NCI-H1436 (cell line): Measurements from ENCODE around the gene PIK3CD.
A peak's percentile ranks its signal among the peaks of the same experiment; 100 is the strongest.
"Not testable (repeated sequence)": the region's sequence is repeated elsewhere in the genome, so short reads cannot be mapped to it uniquely, and the experiment has no call there.

ENCODE experiments used
- DNase-seq: peaks from one replicate; lab custom pipeline; 2025; lab: John Stamatoyannopoulos, UW

The PIK3CD gene

GRCh38 chr1:9689971-9690381, 38.4 kb downstream of the PIK3CD start:
- DNase-seq, result no peak

- DNase-seq, result no peak
Observed at GRCh38 chr1:9690440-9691107, 39.0 kb downstream of the PIK3CD start.

GRCh38 chr1:9691108-9691445, 39.5 kb downstream of the PIK3CD start:
- no peak for DNase-seq

GRCh38 chr1:9691691-9692090, 40.2 kb downstream of the PIK3CD start:
- DNase-seq, result no peak

- no peak for DNase-seq
Observed at GRCh38 chr1:9696793-9697192, 45.3 kb downstream of the PIK3CD start.

- no peak for DNase-seq
Observed at GRCh38 chr1:9699361-9699760, 47.8 kb downstream of the PIK3CD start.

- DNase-seq, result no peak
Observed at GRCh38 chr1:9700340-9700739, 48.8 kb downstream of the PIK3CD start.

- DNase-seq, result no peak
Observed at GRCh38 chr1:9701665-9702064, 50.1 kb downstream of the PIK3CD start.

- no peak for DNase-seq
Observed at GRCh38 chr1:9703165-9703509, 51.6 kb downstream of the PIK3CD start.

GRCh38 chr1:9703681-9704080, 52.1 kb downstream of the PIK3CD start:
- no peak for DNase-seq

- no peak for DNase-seq
Observed at GRCh38 chr1:9705337-9706093, 54.0 kb downstream of the PIK3CD start.

- no peak for DNase-seq
Observed at GRCh38 chr1:9706178-9706577, 54.6 kb downstream of the PIK3CD start.

- DNase-seq, result no peak
Observed at GRCh38 chr1:9710037-9710436, 58.5 kb downstream of the PIK3CD start.

- no peak for DNase-seq
Observed at GRCh38 chr1:9711466-9712020, 60.0 kb downstream of the PIK3CD start.

GRCh38 chr1:9712767-9713166, 61.2 kb downstream of the PIK3CD start:
- not testable (repeated sequence) for DNase-seq

- DNase-seq, result no peak
Observed at GRCh38 chr1:9714257-9714718, 62.8 kb downstream of the PIK3CD start.

- DNase-seq, result no peak
Observed at GRCh38 chr1:9715536-9716226, 64.2 kb downstream of the PIK3CD start.

GRCh38 chr1:9716404-9717192, 65.1 kb downstream of the PIK3CD start:
- no peak for DNase-seq

- DNase-seq, result peak; percentile 61
Observed at GRCh38 chr1:9717193-9718005, 65.9 kb downstream of the PIK3CD start.

- no peak for DNase-seq
Observed at GRCh38 chr1:9718006-9718680, 66.6 kb downstream of the PIK3CD start.
